GM19328 (cell line): Measurements from ENCODE around the gene FAM171A2.
"Not testable (repeated sequence)": the region's sequence is repeated elsewhere in the genome, so short reads cannot be mapped to it uniquely, and the experiment has no call there.

Experiments
- ATAC-seq: cut with Tn5 transposase; IDR thresholded peaks from one replicate; pipeline ENCODE4 v1.9.1; 2021; ENCODE audit warnings: mild to moderate bottlenecking, moderate library complexity; ENCODE audit not compliant: unreplicated experiment

Gene FAM171A2

GRCh38 chr17:44383861-44384260 is 20.2 kb upstream of the FAM171A2 start:
- no peak for ATAC-seq

- ATAC-seq = no peak
Measured at GRCh38 chr17:44383363-44383762, 19.7 kb upstream of the FAM171A2 start.

- ATAC-seq = no peak
Measured at GRCh38 chr17:44382917-44383316, 19.3 kb upstream of the FAM171A2 start.

GRCh38 chr17:44381810-44382305 is 18.2 kb upstream of the FAM171A2 start:
- no peak for ATAC-seq

- ATAC-seq = no peak
Measured at GRCh38 chr17:44380767-44381166, 17.1 kb upstream of the FAM171A2 start.

GRCh38 chr17:44379887-44380286 is 16.2 kb upstream of the FAM171A2 start:
- no peak for ATAC-seq

GRCh38 chr17:44378171-44378705 is 14.6 kb upstream of the FAM171A2 start:
- no peak for ATAC-seq

- no peak for ATAC-seq
Measured at GRCh38 chr17:44376779-44377178, 13.1 kb upstream of the FAM171A2 start.

GRCh38 chr17:44376124-44376523 is 12.5 kb upstream of the FAM171A2 start:
- no peak for ATAC-seq

GRCh38 chr17:44375196-44376017 is 11.8 kb upstream of the FAM171A2 start:
- ATAC-seq = no peak

GRCh38 chr17:44374306-44375195 is 10.9 kb upstream of the FAM171A2 start:
- ATAC-seq = no peak

- ATAC-seq = no peak
Measured at GRCh38 chr17:44372036-44372435, 8.4 kb upstream of the FAM171A2 start.

- not testable (repeated sequence) for ATAC-seq
Measured at GRCh38 chr17:44369414-44370023, 5.9 kb upstream of the FAM171A2 start.

- ATAC-seq = not testable (repeated sequence)
Measured at GRCh38 chr17:44368391-44369243, 5.0 kb upstream of the FAM171A2 start.

- no peak for ATAC-seq
Measured at GRCh38 chr17:44367231-44367979, 3.8 kb upstream of the FAM171A2 start.

GRCh38 chr17:44365051-44365450 is 1.4 kb upstream of the FAM171A2 start:
- not testable (repeated sequence) for ATAC-seq

- ATAC-seq = no peak
Measured at GRCh38 chr17:44362949-44363612, 572 bp downstream of the FAM171A2 start.

GRCh38 chr17:44362459-44362948 is 1.1 kb downstream of the FAM171A2 start:
- ATAC-seq = no peak
